PC-9 (cell line): ENCODE results near the gene FAM13C. TPM values are rescaled to one million over a fixed set of nuclear protein-coding genes. Genes with fewer than 3 reads are reported as not detected.

Experiments used
- BruUV-seq: library from RNA; stranded (reverse); fragments of 400-500 nt; replicated peaks from 2 replicates; lab custom pipeline; 2021; lab: Mats Ljungman, UMichigan
- CTCF ChIA-PET: fragments of 300-600 bp; sonication (Branson Sonifier 250); formaldehyde crosslinking; loops from one replicate; lab custom pipeline; 2022; ENCODE audit warnings: antibody characterized with exemption; lab: Charles Lee
- POLR2A ChIA-PET: fragments of 300-600 bp; sonication (Branson Sonifier 250); formaldehyde crosslinking; loops from one replicate; lab custom pipeline; 2022; ENCODE audit warnings: antibody characterized with exemption; ENCODE audit not compliant: unreplicated experiment; lab: Charles Lee
- DNase-seq, 2 experiments: peaks; one replicate each; pipeline versions ENCODE4 v3.0.0 to v3.0.0-alpha.2; 2015 to 2022; ENCODE audit warnings: mixed read lengths in 1 of 2
- H2AFZ ChIP-seq: fragments of 200-600 bp; sonication (generic); 2 replicates; pipeline ENCODE4 v1.8.1; 2017; ENCODE audit warnings: antibody characterized with exemption
- H3F3A ChIP-seq: fragments of 200-600 bp; sonication (generic); 2 replicates; pipeline ENCODE4 v1.8.1; 2017; ENCODE audit warnings: antibody characterized with exemption, mild to moderate bottlenecking, low read depth; ENCODE audit not compliant: insufficient read depth
- H3K27ac ChIP-seq: fragments of 200-600 bp; sonication (generic); 2 replicates; pipeline ENCODE4 v1.6.1; 2016; ENCODE audit warnings: mixed run types
- H3K27me3 ChIP-seq: fragments of 200-600 bp; sonication (generic); 2 replicates; pipeline ENCODE4 v1.6.1; 2016; ENCODE audit warnings: low read depth, mixed run types; ENCODE audit not compliant: insufficient read depth
- H3K36me3 ChIP-seq: fragments of 200-600 bp; sonication (generic); 2 replicates; pipeline ENCODE4 v1.6.1; 2016; ENCODE audit warnings: low read depth, mixed run types
- H3K4me1 ChIP-seq: fragments of 200-600 bp; sonication (generic); replicated peaks from 2 replicates; pipeline ENCODE4 v1.6.1; 2016; ENCODE audit warnings: mixed run types; ENCODE audit not compliant: insufficient read depth
- H3K4me2 ChIP-seq: fragments of 200-600 bp; sonication (generic); 2 replicates; pipeline ENCODE4 v1.6.1; 2017; ENCODE audit warnings: mixed run types
- H3K4me3 ChIP-seq: fragments of 200-600 bp; sonication (generic); 2 replicates; pipeline ENCODE4 v1.6.1; 2016; ENCODE audit warnings: mixed run types
- H3K79me2 ChIP-seq: fragments of 200-600 bp; sonication (generic); 2 replicates; pipeline ENCODE4 v1.6.1; 2017; ENCODE audit warnings: low read depth, mixed run types
- H3K9me2 ChIP-seq: fragments of 200-600 bp; sonication (generic); 2 replicates; pipeline ENCODE4 v1.8.1; 2017; ENCODE audit warnings: mild to moderate bottlenecking; ENCODE audit not compliant: insufficient read depth
- H3K9me3 ChIP-seq: fragments of 200-600 bp; sonication (generic); 2 replicates; pipeline ENCODE4 v1.8.1; 2016; ENCODE audit warnings: low read depth; ENCODE audit not compliant: insufficient read depth
- H4K20me1 ChIP-seq: fragments of 200-600 bp; sonication (generic); 2 replicates; pipeline ENCODE4 v1.8.1; 2017; ENCODE audit not compliant: insufficient read depth
- EZH2 ChIP-seq: fragments of 200-600 bp; sonication (generic); IDR thresholded peaks from 2 replicates; pipeline ENCODE4 v1.8.0; 2017; ENCODE audit warnings: antibody characterized with exemption, low read depth
- intact Hi-C: fragments of 100-400 bp; cut with micrococcal nuclease; formaldehyde crosslinking; loops from one replicate; pipeline ENCODE4 v1.10.0; 2022; ENCODE audit not compliant: unreplicated experiment
- total RNA-seq: library from RNA; stranded (reverse); gene quantifications from 2 replicates; pipeline ENCODE4 v1.2.3, GENCODE V29; 2021
- TF ChIP-seq, protein P1 (sequence below): fragments of 200-600 bp; sonication (generic); conservative IDR thresholded peaks from 2 replicates; pipeline ENCODE4 v1.6.1; 2017; ENCODE audit warnings: mixed run types, antibody characterized with exemption, mild to moderate bottlenecking, moderate library complexity

Gene FAM13C
- total RNA-seq, 1 experiment from 2014 or later, result not detected

DNA sequence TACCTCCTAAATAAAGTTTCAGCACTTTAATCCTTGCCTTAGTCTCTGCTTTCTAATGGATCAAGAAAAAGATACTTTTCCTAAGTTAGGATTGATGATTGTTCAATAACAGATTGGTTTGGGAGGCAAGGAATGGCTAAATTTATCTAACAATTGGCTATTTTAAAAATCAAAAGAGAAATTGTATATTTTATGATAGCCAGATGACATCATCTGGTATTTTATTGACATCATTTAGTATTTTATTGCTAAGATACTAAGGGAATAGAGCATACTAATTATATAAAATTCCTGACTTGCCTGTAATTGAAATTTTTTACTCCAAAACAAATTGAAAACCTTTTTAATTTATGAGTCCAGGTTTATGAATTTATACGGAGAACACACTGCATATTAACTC is 19.3 kb upstream of the FAM13C start:
- POLR2A ChIA-PET, result interaction anchor here (0.6 kb wide), 1 partner anchor 10 kb away, joined by 5 read pairs; no protein-coding TSS in a partner anchor
- H2AFZ ChIP-seq, result no peak overlapping the region
- CTCF ChIA-PET, result no interaction called here
- no peaks in the 10 kb centered on the region for H3K9me2 ChIP-seq
- no peaks in the 10 kb centered on the region for H3K79me2 ChIP-seq
- no peaks in the 10 kb centered on the region for H3F3A ChIP-seq
- H3K27ac ChIP-seq, result no peak overlapping the region
- no peaks in the 10 kb centered on the region for H3K36me3 ChIP-seq
- no peaks in the 10 kb centered on the region for H3K27me3 ChIP-seq
- H4K20me1 ChIP-seq, result no peaks in the 10 kb centered on the region
- no peaks in the 10 kb centered on the region for H3K9me3 ChIP-seq
- H3K4me1 ChIP-seq, result no peaks in the 10 kb centered on the region
- TF ChIP-seq, protein P1, sequence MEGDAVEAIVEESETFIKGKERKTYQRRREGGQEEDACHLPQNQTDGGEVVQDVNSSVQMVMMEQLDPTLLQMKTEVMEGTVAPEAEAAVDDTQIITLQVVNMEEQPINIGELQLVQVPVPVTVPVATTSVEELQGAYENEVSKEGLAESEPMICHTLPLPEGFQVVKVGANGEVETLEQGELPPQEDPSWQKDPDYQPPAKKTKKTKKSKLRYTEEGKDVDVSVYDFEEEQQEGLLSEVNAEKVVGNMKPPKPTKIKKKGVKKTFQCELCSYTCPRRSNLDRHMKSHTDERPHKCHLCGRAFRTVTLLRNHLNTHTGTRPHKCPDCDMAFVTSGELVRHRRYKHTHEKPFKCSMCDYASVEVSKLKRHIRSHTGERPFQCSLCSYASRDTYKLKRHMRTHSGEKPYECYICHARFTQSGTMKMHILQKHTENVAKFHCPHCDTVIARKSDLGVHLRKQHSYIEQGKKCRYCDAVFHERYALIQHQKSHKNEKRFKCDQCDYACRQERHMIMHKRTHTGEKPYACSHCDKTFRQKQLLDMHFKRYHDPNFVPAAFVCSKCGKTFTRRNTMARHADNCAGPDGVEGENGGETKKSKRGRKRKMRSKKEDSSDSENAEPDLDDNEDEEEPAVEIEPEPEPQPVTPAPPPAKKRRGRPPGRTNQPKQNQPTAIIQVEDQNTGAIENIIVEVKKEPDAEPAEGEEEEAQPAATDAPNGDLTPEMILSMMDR, result no peak
- no peak for TF ChIP-seq EZH2
- no peak overlapping the region for H3K4me2 ChIP-seq
- intact Hi-C loops, result no loop called here
- DNase-seq, result no peak
- H3K4me3 ChIP-seq, result no peak overlapping the region
- BruUV-seq, result no TSS peak

DNA sequence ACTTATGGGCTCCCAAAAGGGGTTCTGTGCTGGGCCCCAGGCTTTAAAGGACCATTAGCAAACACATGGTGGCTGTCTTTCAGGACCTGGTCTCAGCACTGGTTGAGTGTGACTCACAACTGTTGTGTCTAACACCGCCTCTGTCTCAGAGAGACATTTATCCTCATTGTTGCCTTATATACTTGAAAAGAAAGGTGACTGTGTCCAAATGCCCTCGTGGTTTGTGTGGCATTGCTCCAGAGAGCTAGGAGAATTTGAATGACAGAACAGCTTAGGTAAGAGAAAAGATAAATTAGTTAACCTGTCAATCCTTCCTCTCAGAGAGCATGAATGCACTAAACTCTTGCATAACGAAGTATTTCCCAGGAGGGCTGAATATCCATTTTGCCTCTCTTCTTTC is 14.5 kb upstream of the FAM13C start:
- DNase-seq, result no peak
- Histone ChIP-seq H3F3A (no peaks in the 10 kb centered on the region), H3K79me2 (no peaks in the 10 kb centered on the region), H3K27ac (no peak overlapping the region), H4K20me1 (no peaks in the 10 kb centered on the region), H2AFZ (no peak overlapping the region), H3K9me2 (no peaks in the 10 kb centered on the region), H3K4me3 (no peak overlapping the region), H3K9me3 (no peaks in the 10 kb centered on the region), H3K36me3 (no peaks in the 10 kb centered on the region), H3K4me2 (no peak overlapping the region), H3K4me1 (no peaks in the 10 kb centered on the region), H3K27me3 (no peaks in the 10 kb centered on the region)
- TF ChIP-seq, protein P1, result no peak
- no peak for TF ChIP-seq EZH2
- no TSS peak for BruUV-seq
- CTCF ChIA-PET, result no interaction called here
- POLR2A ChIA-PET, result no interaction called here
- intact Hi-C loops, result no loop called here

DNA sequence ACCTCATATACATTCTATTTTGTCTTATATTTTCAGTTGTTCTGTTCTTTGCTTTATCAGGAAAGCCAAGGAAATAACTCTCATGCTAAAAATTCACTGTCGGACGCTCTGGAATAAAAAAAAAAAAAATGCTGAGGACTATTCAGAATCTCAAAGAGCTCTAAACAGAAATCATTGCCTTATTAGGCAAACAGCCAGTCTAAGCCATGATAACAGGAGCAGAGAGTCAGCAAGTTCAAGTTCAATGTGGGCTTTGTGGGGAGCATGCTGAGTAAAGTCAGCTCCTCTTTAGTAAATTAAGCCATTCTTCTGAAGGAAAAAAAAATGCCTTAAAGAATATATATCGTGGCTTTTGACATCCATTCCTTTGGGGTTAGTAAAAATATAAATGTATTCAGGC is 13.6 kb upstream of the FAM13C start:
- BruUV-seq, result no TSS peak
- Histone ChIP-seq H2AFZ (no peak overlapping the region), H3K27ac (no peak overlapping the region), H3K79me2 (no peaks in the 10 kb centered on the region), H3K9me3 (no peaks in the 10 kb centered on the region), H3F3A (no peaks in the 10 kb centered on the region), H4K20me1 (no peaks in the 10 kb centered on the region), H3K4me1 (no peaks in the 10 kb centered on the region), H3K36me3 (no peaks in the 10 kb centered on the region), H3K4me2 (no peak overlapping the region), H3K4me3 (no peak overlapping the region), H3K27me3 (no peaks in the 10 kb centered on the region), H3K9me2 (no peaks in the 10 kb centered on the region)
- no peak for DNase-seq
- ChIA-PET POLR2A (no interaction called here), CTCF (no interaction called here)
- intact Hi-C loops, result no loop called here
- TF ChIP-seq, protein P1, result no peak
- TF ChIP-seq EZH2, result no peak
